GM23338 (cell line): ENCODE measurements around the gene GFRA3. TPM values are rescaled to one million over a fixed set of nuclear protein-coding genes. Genes with fewer than 3 reads are reported as not detected.

Experiments used
- ATAC-seq: fragments of 200-7000 bp; cut with Tn5 transposase; 3 replicates; pipeline ENCODE4 v1.9.1; 2020
- DNase-seq: peaks from one replicate; pipeline ENCODE4 v3.0.0-alpha.2; 2015; ENCODE audit warnings: low spot score
- H2AFZ ChIP-seq: fragments of 200-600 bp; sonication (generic); 2 replicates; pipeline ENCODE4 v1.8.0; 2016; ENCODE audit warnings: antibody characterized with exemption, mild to moderate bottlenecking, moderate library complexity
- H3F3A ChIP-seq: fragments of 200-600 bp; sonication (generic); replicated peaks from 2 replicates; pipeline ENCODE4 v1.8.0; 2017; ENCODE audit warnings: antibody characterized with exemption, mixed run types, low read depth
- H3K27ac ChIP-seq: fragments of 200-600 bp; sonication (generic); 2 replicates; pipeline ENCODE4 v1.6.1; 2016; ENCODE audit warnings: low read depth
- H3K27me3 ChIP-seq: fragments of 200-600 bp; sonication (generic); 2 replicates; pipeline ENCODE4 v1.8.0; 2016; ENCODE audit warnings: mild to moderate bottlenecking, mixed run types, moderate library complexity; ENCODE audit not compliant: insufficient read depth
- H3K36me3 ChIP-seq: fragments of 200-600 bp; sonication (generic); 2 replicates; pipeline ENCODE4 v1.8.0; 2016; ENCODE audit warnings: mild to moderate bottlenecking; ENCODE audit not compliant: insufficient read depth
- H3K4me1 ChIP-seq: fragments of 200-600 bp; sonication (generic); 2 replicates; pipeline ENCODE4 v1.8.0; 2016; ENCODE audit warnings: mild to moderate bottlenecking, moderate library complexity; ENCODE audit not compliant: insufficient read depth
- H3K4me2 ChIP-seq: fragments of 200-600 bp; sonication (generic); 2 replicates; pipeline ENCODE4 v1.7.1; 2017; ENCODE audit warnings: mixed run types
- H3K4me3 ChIP-seq: fragments of 200-600 bp; sonication (generic); 2 replicates; pipeline ENCODE4 v1.6.1; 2016; ENCODE audit warnings: mixed run types
- H3K79me2 ChIP-seq: fragments of 200-600 bp; sonication (generic); replicated peaks from 2 replicates; pipeline ENCODE4 v1.8.0; 2017; ENCODE audit warnings: mild to moderate bottlenecking; ENCODE audit not compliant: insufficient read depth
- H3K9me2 ChIP-seq: fragments of 200-600 bp; sonication (generic); 2 replicates; pipeline ENCODE4 v1.8.0; 2017; ENCODE audit not compliant: insufficient read depth
- H4K20me1 ChIP-seq: fragments of 200-600 bp; sonication (generic); replicated peaks from 2 replicates; pipeline ENCODE4 v1.8.0; 2017; ENCODE audit warnings: mild to moderate bottlenecking; ENCODE audit not compliant: insufficient read depth
- H3K27ac Mint-ChIP-seq: 2 replicates; pipeline ENCODE4 v1.8.0; 2020; ENCODE audit warnings: inconsistent platforms, mild to moderate bottlenecking, moderate library complexity, mixed read lengths
- H3K27me3 Mint-ChIP-seq: 3 replicates; pipeline ENCODE4 v1.8.0; 2022; ENCODE audit warnings: low read depth, mild to moderate bottlenecking, moderate library complexity, mixed read lengths, inconsistent platforms; ENCODE audit not compliant: insufficient read depth, poor library complexity
- H3K36me3 Mint-ChIP-seq: 3 replicates; pipeline ENCODE4 v1.8.0; 2021; ENCODE audit warnings: low read depth, mild to moderate bottlenecking, inconsistent platforms, moderate library complexity, mixed read lengths
- H3K4me1 Mint-ChIP-seq: 3 replicates; pipeline ENCODE4 v1.8.0; 2020; ENCODE audit warnings: mild to moderate bottlenecking, inconsistent platforms, mixed read lengths
- H3K4me3 Mint-ChIP-seq: 3 replicates; pipeline ENCODE4 v1.8.0; 2021; ENCODE audit warnings: moderate library complexity, mild to moderate bottlenecking, inconsistent platforms, mixed read lengths
- H3K9me3 Mint-ChIP-seq: 3 replicates; pipeline ENCODE4 v1.8.0; 2020; ENCODE audit warnings: moderate library complexity, mild to moderate bottlenecking, inconsistent platforms, mixed read lengths
- CREB1 ChIP-seq: fragments of 250-450 bp; sonication (Bioruptor Pico); IDR thresholded peaks from 2 replicates; pipeline ENCODE4 v1.5.0; 2020; ENCODE audit warnings: low read depth, mild to moderate bottlenecking, moderate library complexity
- CTCF ChIP-seq, 2 experiments: fragments of 200-600 bp in 1 of 2; sonication (generic) in 1 of 2; conservative IDR thresholded peaks; 2 replicates each; pipeline versions ENCODE4 v1.5.1 to v1.6.1; 2016 to 2017; ENCODE audit warnings: antibody characterized with exemption in 2 of 2, low read depth in 2 of 2, mild to moderate bottlenecking in 2 of 2, moderate library complexity in 1 of 2
- ETS1 ChIP-seq: IDR thresholded peaks from 2 replicates; pipeline ENCODE4 v1.6.1; 2016; ENCODE audit warnings: antibody characterized with exemption
- EZH2 ChIP-seq: fragments of 200-600 bp; sonication (generic); IDR thresholded peaks from one replicate; pipeline ENCODE4 v1.8.0; 2017; ENCODE audit warnings: antibody characterized with exemption, mild to moderate bottlenecking, low read depth; ENCODE audit not compliant: unreplicated experiment
- EZH2phosphoT487 ChIP-seq: fragments of 200-600 bp; sonication (generic); IDR thresholded peaks from one replicate; pipeline ENCODE4 v1.8.1; 2018; ENCODE audit warnings: antibody characterized with exemption; ENCODE audit not compliant: unreplicated experiment
- JUNB ChIP-seq: IDR thresholded peaks from one replicate; pipeline ENCODE4 v1.6.1; 2016; ENCODE audit warnings: antibody characterized with exemption; ENCODE audit not compliant: unreplicated experiment
- NANOG ChIP-seq: IDR thresholded peaks from 2 replicates; pipeline ENCODE4 v1.6.1; 2016; ENCODE audit warnings: antibody characterized with exemption, borderline replicate concordance
- POLR2AphosphoS5 ChIP-seq: IDR thresholded peaks from 2 replicates; pipeline ENCODE4 v1.6.1; 2016; ENCODE audit warnings: antibody characterized with exemption, low read depth
- REST ChIP-seq: IDR thresholded peaks from one replicate; pipeline ENCODE4 v1.6.1; 2018; ENCODE audit warnings: antibody characterized with exemption; ENCODE audit not compliant: unreplicated experiment
- STAT1 ChIP-seq: IDR thresholded peaks from one replicate; pipeline ENCODE4 v1.6.1; 2016; ENCODE audit warnings: antibody characterized with exemption; ENCODE audit not compliant: unreplicated experiment
- ZNF114 ChIP-seq: fragments of 250-450 bp; sonication (Bioruptor Pico); IDR thresholded peaks from 2 replicates; pipeline ENCODE4 v1.5.0; 2020; ENCODE audit warnings: mild to moderate bottlenecking, moderate library complexity
- ZNF331 ChIP-seq: fragments of 250-450 bp; sonication (Bioruptor Pico); IDR thresholded peaks from 2 replicates; pipeline ENCODE4 v1.5.0; 2020; ENCODE audit warnings: low read depth, mild to moderate bottlenecking, moderate library complexity
- polyA plus RNA-seq: library from polyadenylated mRNA; unstranded; fragments of >200 nt; fragmentation: Nextera tagmentation; extraction: Ambion mirVana; gene quantifications from 2 replicates; pipeline ENCODE4 v1.2.1, GENCODE V29; 2016
- total RNA-seq: library from RNA; depleted of rRNA; stranded (reverse); fragments of >200 nt; shearing (Covaris generic); gene quantifications from 2 replicates; pipeline ENCODE4 v1.2.3, GENCODE V29; 2014
- TF ChIP-seq, protein P1 (sequence below): fragments of 250-450 bp; sonication (Bioruptor Pico); IDR thresholded peaks from 2 replicates; pipeline ENCODE4 v1.5.0; 2020; ENCODE audit warnings: mild to moderate bottlenecking, moderate library complexity

The GFRA3 gene
- total and polyA plus RNA-seq, 2 experiments from 2014 or later: 1.1 TPM

- Histone ChIP-seq H3K4me2 (no peak overlapping the region), H3K27ac (no peak overlapping the region), H3K4me1 (no peaks in the 10 kb centered on the region), H3K36me3 (no peaks in the 10 kb centered on the region), H3K79me2 (no peaks in the 10 kb centered on the region), H3F3A (no peaks in the 10 kb centered on the region), H3K4me3 (no peak overlapping the region), H3K9me2 (no peaks in the 10 kb centered on the region), H2AFZ (no peak overlapping the region), H4K20me1 (no peaks in the 10 kb centered on the region), H3K27me3 (no peaks in the 10 kb centered on the region)
- Mint-ChIP-seq H3K4me3 (no peak overlapping the region), H3K27me3 (peaks cover 9% of the 10 kb centered on the region), H3K27ac (no peak overlapping the region), H3K9me3 (no peaks in the 10 kb centered on the region), H3K36me3 (no peaks in the 10 kb centered on the region), H3K4me1 (peaks cover 7% of the 10 kb centered on the region; the same call in 2 of the 3 replicates)
- DNase-seq (no peak), ATAC-seq (no peak)
- no peak for TF ChIP-seq EZH2
- no peak for TF ChIP-seq JUNB
- no peak for TF ChIP-seq NANOG
- TF ChIP-seq, protein P1, sequence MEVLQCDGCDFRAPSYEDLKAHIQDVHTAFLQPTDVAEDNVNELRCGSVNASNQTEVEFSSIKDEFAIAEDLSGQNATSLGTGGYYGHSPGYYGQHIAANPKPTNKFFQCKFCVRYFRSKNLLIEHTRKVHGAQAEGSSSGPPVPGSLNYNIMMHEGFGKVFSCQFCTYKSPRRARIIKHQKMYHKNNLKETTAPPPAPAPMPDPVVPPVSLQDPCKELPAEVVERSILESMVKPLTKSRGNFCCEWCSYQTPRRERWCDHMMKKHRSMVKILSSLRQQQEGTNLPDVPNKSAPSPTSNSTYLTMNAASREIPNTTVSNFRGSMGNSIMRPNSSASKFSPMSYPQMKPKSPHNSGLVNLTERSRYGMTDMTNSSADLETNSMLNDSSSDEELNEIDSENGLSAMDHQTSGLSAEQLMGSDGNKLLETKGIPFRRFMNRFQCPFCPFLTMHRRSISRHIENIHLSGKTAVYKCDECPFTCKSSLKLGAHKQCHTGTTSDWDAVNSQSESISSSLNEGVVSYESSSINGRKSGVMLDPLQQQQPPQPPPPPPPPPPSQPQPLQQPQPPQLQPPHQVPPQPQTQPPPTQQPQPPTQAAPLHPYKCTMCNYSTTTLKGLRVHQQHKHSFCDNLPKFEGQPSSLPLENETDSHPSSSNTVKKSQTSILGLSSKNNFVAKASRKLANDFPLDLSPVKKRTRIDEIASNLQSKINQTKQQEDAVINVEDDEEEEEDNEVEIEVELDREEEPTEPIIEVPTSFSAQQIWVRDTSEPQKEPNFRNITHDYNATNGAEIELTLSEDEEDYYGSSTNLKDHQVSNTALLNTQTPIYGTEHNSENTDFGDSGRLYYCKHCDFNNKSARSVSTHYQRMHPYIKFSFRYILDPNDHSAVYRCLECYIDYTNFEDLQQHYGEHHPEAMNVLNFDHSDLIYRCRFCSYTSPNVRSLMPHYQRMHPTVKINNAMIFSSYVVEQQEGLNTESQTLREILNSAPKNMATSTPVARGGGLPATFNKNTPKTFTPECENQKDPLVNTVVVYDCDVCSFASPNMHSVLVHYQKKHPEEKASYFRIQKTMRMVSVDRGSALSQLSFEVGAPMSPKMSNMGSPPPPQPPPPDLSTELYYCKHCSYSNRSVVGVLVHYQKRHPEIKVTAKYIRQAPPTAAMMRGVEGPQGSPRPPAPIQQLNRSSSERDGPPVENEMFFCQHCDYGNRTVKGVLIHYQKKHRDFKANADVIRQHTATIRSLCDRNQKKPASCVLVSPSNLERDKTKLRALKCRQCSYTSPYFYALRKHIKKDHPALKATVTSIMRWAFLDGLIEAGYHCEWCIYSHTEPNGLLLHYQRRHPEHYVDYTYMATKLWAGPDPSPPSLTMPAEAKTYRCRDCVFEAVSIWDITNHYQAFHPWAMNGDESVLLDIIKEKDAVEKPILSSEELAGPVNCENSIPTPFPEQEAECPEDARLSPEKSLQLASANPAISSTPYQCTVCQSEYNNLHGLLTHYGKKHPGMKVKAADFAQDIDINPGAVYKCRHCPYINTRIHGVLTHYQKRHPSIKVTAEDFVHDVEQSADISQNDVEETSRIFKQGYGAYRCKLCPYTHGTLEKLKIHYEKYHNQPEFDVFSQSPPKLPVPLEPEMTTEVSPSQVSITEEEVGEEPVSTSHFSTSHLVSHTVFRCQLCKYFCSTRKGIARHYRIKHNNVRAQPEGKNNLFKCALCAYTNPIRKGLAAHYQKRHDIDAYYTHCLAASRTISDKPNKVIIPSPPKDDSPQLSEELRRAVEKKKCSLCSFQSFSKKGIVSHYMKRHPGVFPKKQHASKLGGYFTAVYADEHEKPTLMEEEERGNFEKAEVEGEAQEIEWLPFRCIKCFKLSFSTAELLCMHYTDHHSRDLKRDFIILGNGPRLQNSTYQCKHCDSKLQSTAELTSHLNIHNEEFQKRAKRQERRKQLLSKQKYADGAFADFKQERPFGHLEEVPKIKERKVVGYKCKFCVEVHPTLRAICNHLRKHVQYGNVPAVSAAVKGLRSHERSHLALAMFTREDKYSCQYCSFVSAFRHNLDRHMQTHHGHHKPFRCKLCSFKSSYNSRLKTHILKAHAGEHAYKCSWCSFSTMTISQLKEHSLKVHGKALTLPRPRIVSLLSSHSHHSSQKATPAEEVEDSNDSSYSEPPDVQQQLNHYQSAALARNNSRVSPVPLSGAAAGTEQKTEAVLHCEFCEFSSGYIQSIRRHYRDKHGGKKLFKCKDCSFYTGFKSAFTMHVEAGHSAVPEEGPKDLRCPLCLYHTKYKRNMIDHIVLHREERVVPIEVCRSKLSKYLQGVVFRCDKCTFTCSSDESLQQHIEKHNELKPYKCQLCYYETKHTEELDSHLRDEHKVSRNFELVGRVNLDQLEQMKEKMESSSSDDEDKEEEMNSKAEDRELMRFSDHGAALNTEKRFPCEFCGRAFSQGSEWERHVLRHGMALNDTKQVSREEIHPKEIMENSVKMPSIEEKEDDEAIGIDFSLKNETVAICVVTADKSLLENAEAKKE: no peak
- TF ChIP-seq CREB1 (CRISPR knock-in tag): no peak
- no peak for TF ChIP-seq REST
- TF ChIP-seq ZNF331 (CRISPR knock-in tag): no peak
- TF ChIP-seq ETS1: no peak
- TF ChIP-seq POLR2AphosphoS5: no peak
- no peak for TF ChIP-seq ZNF114 (CRISPR knock-in tag)
- TF ChIP-seq STAT1: no peak
- no peak for TF ChIP-seq CTCF (conservative IDR thresholded peaks at IDR 0.05; ENCODE audit: low read depth in 2 of 2)
- TF ChIP-seq EZH2phosphoT487: no peak
Observed at GRCh38 chr5:138263581-138263980, 10.8 kb downstream of the GFRA3 start.
